GM12801 (cell line): Measurements from ENCODE around the gene HCN4.

Experiments
- TF ChIP-seq, protein P1 (sequence below): IDR thresholded peaks from one replicate; pipeline ENCODE4 v1.5.1; 2011; ENCODE audit warnings: control low read depth; ENCODE audit not compliant: insufficient read length; ENCODE audit errors: extremely low read depth

HCN4 gene

DNA sequence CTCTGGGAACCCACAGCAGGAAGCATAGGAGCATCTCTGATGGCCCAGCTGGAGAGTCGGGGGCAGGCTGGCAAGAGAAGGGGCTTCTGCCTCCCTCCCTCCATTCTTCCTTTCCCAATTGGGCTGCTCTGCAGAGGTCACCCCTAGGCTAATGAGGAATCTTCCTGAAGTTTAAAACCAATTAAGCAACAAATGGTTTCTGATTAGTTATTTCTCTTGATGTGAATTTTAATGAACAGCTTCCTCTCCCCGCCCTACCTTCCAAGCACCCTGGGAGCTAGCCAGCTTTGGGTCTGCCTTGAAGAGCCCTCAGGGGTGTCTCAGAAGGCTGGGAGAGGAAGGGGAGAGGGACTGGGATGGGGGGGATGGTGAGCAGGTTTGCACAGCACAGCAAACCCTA is 24.6 kb upstream of the HCN4 start:
- TF ChIP-seq, protein P1, sequence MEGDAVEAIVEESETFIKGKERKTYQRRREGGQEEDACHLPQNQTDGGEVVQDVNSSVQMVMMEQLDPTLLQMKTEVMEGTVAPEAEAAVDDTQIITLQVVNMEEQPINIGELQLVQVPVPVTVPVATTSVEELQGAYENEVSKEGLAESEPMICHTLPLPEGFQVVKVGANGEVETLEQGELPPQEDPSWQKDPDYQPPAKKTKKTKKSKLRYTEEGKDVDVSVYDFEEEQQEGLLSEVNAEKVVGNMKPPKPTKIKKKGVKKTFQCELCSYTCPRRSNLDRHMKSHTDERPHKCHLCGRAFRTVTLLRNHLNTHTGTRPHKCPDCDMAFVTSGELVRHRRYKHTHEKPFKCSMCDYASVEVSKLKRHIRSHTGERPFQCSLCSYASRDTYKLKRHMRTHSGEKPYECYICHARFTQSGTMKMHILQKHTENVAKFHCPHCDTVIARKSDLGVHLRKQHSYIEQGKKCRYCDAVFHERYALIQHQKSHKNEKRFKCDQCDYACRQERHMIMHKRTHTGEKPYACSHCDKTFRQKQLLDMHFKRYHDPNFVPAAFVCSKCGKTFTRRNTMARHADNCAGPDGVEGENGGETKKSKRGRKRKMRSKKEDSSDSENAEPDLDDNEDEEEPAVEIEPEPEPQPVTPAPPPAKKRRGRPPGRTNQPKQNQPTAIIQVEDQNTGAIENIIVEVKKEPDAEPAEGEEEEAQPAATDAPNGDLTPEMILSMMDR = no peak

DNA sequence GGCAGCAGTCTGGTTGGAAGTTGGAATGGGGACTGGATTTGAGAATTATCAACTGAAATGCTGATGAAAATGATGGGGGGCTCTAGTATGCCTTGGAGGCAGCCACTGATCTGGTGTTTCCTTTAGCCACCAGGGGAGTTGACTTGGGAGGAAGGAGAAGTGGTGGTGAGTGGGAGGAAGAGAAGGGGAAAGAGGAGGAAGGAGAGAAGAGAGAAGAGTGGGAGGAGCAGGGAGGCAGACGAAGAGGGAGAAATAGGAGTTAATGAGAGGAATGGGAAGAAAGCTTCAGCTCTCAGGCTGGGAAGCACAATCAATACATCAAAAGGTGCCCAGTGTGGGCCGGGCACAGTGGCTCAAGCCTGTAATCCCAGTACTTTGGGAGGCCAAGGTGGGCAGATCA is 23.3 kb upstream of the HCN4 start:
- TF ChIP-seq, protein P1 = no peak

- TF ChIP-seq, protein P1 = no peak
These were observed 22.5 kb upstream of the HCN4 start for GRCh38 chr15:73391128-73391872.

DNA sequence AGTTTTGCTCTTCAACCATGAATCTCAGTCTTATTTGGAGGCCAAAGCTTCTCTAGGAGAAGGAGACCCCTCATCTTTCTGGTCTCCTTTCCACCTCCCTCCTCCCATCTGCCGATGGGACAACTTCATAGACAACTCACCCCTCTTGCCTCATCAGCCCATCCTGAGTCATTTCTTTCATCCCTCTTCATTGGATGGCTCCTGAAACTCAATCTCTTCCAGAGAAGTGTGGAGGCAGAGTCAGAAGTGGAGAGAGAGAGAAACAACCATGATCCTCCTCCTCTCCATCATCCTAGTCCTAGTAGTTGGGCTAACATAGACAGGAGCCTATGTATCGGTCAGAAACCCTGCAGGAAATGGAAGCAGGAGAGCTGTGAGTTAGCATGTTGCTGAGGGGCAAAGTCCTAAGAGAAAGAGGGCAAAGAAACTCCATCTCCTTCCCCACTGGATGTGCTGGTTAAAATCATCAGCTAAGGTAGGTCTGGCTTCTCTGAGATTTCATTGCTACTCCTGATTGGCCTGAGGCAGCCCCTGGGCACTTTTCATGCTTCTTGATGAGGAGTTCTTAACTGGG is 21.3 kb upstream of the HCN4 start:
- TF ChIP-seq, protein P1 = no peak

- TF ChIP-seq, protein P1 = no peak
These were observed 20.8 kb upstream of the HCN4 start for GRCh38 chr15:73389539-73389938.

DNA sequence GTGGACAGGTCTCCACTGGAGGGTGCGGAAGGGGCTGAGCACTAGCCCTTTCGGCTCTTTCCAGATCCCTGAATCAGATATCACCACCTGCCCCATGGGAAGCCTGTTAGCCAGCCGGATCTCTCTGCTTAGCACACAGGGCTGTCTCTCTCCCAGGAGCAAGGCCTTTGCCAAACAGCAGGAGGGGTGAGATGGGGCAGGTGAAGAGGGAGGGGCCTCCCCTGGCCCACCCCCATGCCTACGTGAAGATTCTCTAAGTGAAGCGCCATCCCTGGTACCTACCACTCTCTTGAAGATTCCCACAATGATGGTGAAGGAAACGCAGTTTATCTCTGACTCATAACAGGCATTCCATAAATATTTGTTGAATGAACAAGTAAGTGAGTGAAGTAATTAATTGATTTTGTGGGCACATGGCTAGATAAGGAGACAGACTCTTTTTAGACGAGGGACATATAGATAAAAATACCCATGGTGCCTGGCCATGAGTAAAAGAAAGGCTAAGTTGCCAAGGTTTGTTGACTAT is 19.6 kb upstream of the HCN4 start:
- TF ChIP-seq, protein P1 = no peak

DNA sequence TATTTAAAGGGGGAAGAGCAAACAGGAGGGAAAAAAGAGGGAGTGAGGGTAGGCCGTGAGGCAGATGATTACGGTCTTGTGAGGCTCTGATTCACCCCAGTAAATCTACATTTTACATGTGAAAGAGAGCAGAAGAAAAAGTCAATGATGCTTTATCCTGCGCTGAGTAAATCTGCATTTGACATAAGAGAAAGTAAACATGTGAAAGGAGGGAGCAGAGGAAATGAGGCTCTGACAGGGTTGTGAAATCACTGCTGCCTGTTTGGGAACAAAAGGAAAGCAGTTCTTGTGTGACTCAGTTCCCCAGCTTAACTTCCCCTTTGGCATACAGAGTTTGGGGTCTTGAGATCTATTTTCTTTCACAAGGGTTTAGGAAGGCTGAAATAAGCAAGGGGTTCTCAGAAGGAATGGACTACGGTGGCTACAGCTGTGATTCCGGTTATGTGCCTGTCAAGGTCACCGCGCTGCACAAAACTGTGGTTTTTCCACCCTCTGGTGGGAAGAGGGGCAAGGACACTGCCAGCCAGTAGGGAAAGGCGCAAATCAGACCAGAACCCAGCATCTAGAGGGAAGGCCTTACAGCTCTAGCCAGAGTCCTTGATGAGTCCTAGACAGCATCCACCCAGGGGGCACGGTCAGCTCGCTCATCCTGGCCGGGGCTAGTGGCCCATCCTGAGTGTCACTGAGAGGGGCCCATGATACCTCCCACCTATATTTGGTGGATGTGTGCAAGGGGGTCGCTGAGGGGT is 18.9 kb upstream of the HCN4 start:
- TF ChIP-seq, protein P1 = no peak
